Esophagus squamous epithelium (tissue), 5 donors: Measurements from ENCODE around the gene PMP22. TPM values are rescaled to one million over a fixed set of nuclear protein-coding genes. Genes with fewer than 3 reads are reported as not detected.

Experiments used
- DNase-seq: peaks from one replicate; lab custom pipeline; 2025; lab: John Stamatoyannopoulos, UW
- H3K27ac ChIP-seq, 4 donors: fragments of 200-600 bp; sonication (generic); one replicate each; pipeline ENCODE4 v1.5.1; 2016 to 2019; ENCODE audit warnings: mild to moderate bottlenecking in 1 of 4
- H3K27me3 ChIP-seq, 4 donors: fragments of 200-600 bp; sonication (generic); 1 replicate in 3 of 4; 2 replicates in 1 of 4; pipeline versions ENCODE4 v1.5.1 to v1.6.0; 2017 to 2021; ENCODE audit warnings: antibody characterized with exemption in 1 of 4
- H3K36me3 ChIP-seq, 3 donors: fragments of 200-600 bp; sonication (generic); one replicate each; pipeline ENCODE4 v1.5.1; 2016 to 2019
- H3K4me1 ChIP-seq, 3 donors: fragments of 200-600 bp; sonication (generic); one replicate each; pipeline ENCODE4 v1.5.1; 2017 to 2019
- H3K4me3 ChIP-seq, 4 donors: fragments of 200-600 bp; sonication (generic); 1 replicate in 3 of 4; 2 replicates in 1 of 4; pipeline ENCODE4 v1.5.1; 2016 to 2019; ENCODE audit warnings: mild to moderate bottlenecking in 2 of 4, moderate library complexity in 1 of 4
- H3K9me3 ChIP-seq, 3 donors: fragments of 200-600 bp; sonication (generic); one replicate each; pipeline ENCODE4 v1.5.1; 2016 to 2019
- CTCF ChIP-seq, 6 experiments: fragments of 450-650 bp in 4 of 6; fragments of 200-600 bp in 2 of 6; sonication (generic) in 2 of 6; IDR thresholded peaks; one replicate each; pipeline ENCODE4 v1.5.1; 2016 to 2019; ENCODE audit warnings: antibody characterized with exemption in 6 of 6, mild to moderate bottlenecking in 4 of 6, moderate library complexity in 4 of 6
- POLR2A ChIP-seq, 4 donors: fragments of 450-650 bp; IDR thresholded peaks; one replicate each; pipeline ENCODE4 v1.6.1; 2017; ENCODE audit warnings: antibody characterized with exemption in 4 of 4, mild to moderate bottlenecking in 4 of 4, moderate library complexity in 3 of 4
- WGBS, 2 donors: methylation state at CpG; one replicate each; pipeline ENCODE4 v1.1.5; 2018; 5-methylcytosine and 5-hydroxymethylcytosine counted together
- intact Hi-C: fragments of 100-400 bp; cut with DNase I; formaldehyde crosslinking; loops from one replicate; pipeline ENCODE4 v1.15.0; 2022
- total RNA-seq, 4 donors: library from RNA; depleted of rRNA; stranded (reverse); fragments of >200 nt; gene quantifications; one replicate each; pipeline ENCODE4 v1.1.0, GENCODE V29; 2016
- donor health status: DM: yes; HTN: yes; CAD: no.

PMP22 gene
- total RNA-seq, 4 donors from 2014 or later: 4.0 to 102 (median 27.3) TPM

GRCh38 chr17:15278380-15278779 lies 13.3 kb upstream of the PMP22 start:
- Histone ChIP-seq H3K4me3 (peak overlapping the region in 1 of 4 donors; percentile 18), H3K9me3 (no peaks in the 10 kb centered on the region), H3K27ac (no peak overlapping the region), H3K36me3 (no peaks in the 10 kb centered on the region), H3K4me1 (peaks cover 0 to 5% (median 3%) of the 10 kb centered on the region in 3 donors), H3K27me3 (peaks cover 0 to 7% (median 0%) of the 10 kb centered on the region in 4 donors)
- DNase-seq: no peak
- WGBS, 2 donors: 34 to 49% methylated on average over 5 to 6 of the region's 6 CpGs
- TF ChIP-seq CTCF (IDR thresholded peaks at IDR 0.05): no peak
- no peak for TF ChIP-seq POLR2A (IDR thresholded peaks at IDR 0.05)
- intact Hi-C loops: no loop called here

GRCh38 chr17:15274017-15274416 lies 8.9 kb upstream of the PMP22 start:
- H3K27ac ChIP-seq: peak overlapping the region in 2 of 4 donors; percentile 53 to 87

GRCh38 chr17:15273141-15273793 lies 8.1 kb upstream of the PMP22 start:
- intact Hi-C loops: no loop called here
- H3K27ac ChIP-seq: peak overlapping the region in 3 of 4 donors; percentile 27 to 87 (median 61)
- peaks cover 0 to 7% (median 5%) of the 10 kb centered on the region in 3 donors for H3K4me1 ChIP-seq
- 45 to 65% methylated on average over 5 of the region's 5 CpGs for WGBS, 2 donors
- no peak overlapping the region for H3K4me3 ChIP-seq
- DNase-seq: no peak
- H3K36me3 ChIP-seq: no peaks in the 10 kb centered on the region
- no peaks in the 10 kb centered on the region for H3K9me3 ChIP-seq
- TF ChIP-seq POLR2A (IDR thresholded peaks at IDR 0.05): no peak
- TF ChIP-seq CTCF (IDR thresholded peaks at IDR 0.05): no peak
- peaks cover 0 to 4% (median 0%) of the 10 kb centered on the region in 4 donors for H3K27me3 ChIP-seq

More at GRCh38 chr17:15274017-15274416, 8.9 kb upstream of the PMP22 start:
- Histone ChIP-seq H3K4me1 (peaks cover 3 to 12% (median 5%) of the 10 kb centered on the region in 3 donors), H3K36me3 (no peaks in the 10 kb centered on the region), H3K4me3 (no peak overlapping the region), H3K9me3 (no peaks in the 10 kb centered on the region), H3K27me3 (peaks cover 0 to 7% (median 0%) of the 10 kb centered on the region in 4 donors)
- 70 to 82% methylated on average over 3 of the region's 3 CpGs for WGBS, 2 donors
- no peak for DNase-seq
- intact Hi-C loops: no loop called here
- TF ChIP-seq CTCF (IDR thresholded peaks at IDR 0.05) (no peak), POLR2A (IDR thresholded peaks at IDR 0.05) (no peak)

GRCh38 chr17:15271741-15272140 lies 6.6 kb upstream of the PMP22 start:
- WGBS, 2 donors: 78 to 80% methylated on average over 6 of the region's 6 CpGs

More at GRCh38 chr17:15271741-15272140, 6.6 kb upstream of the PMP22 start:
- H3K27ac ChIP-seq: peak overlapping the region in 1 of 4 donors; percentile 78
- peaks cover 0 to 7% (median 5%) of the 10 kb centered on the region in 3 donors for H3K4me1 ChIP-seq
- no peak for DNase-seq
- no peaks in the 10 kb centered on the region for H3K36me3 ChIP-seq
- intact Hi-C loops: no loop called here
- H3K27me3 ChIP-seq: peaks cover 0 to 6% (median 0%) of the 10 kb centered on the region in 4 donors
- no peak overlapping the region for H3K4me3 ChIP-seq
- TF ChIP-seq POLR2A (IDR thresholded peaks at IDR 0.05) (no peak), CTCF (IDR thresholded peaks at IDR 0.05) (no peak)
- no peaks in the 10 kb centered on the region for H3K9me3 ChIP-seq
